Mesenchymal stem cell (in vitro differentiated cells and primary cell): ENCODE data around the gene AKAP9.
"Not testable (repeated sequence)": the region's sequence is repeated elsewhere in the genome, so short reads cannot be mapped to it uniquely, and the experiment has no call there.

Source experiments
- DNase-seq: peaks from one replicate; pipeline ENCODE4 v3.0.0-alpha.2; 2013
- H2AFZ ChIP-seq: one replicate; pipeline ENCODE4 v1.6.1; 2013; ENCODE audit warnings: low read depth, mild to moderate bottlenecking, control low read depth, inconsistent platforms, low read length, moderate library complexity
- H2AK5ac ChIP-seq: 2 replicates; pipeline ENCODE4 v1.6.1; 2013; ENCODE audit warnings: low read length, moderate library complexity, mild to moderate bottlenecking, inconsistent platforms; ENCODE audit not compliant: severe bottlenecking
- H2BK120ac ChIP-seq: one replicate; pipeline ENCODE4 v1.6.1; 2013; ENCODE audit warnings: low read depth, mild to moderate bottlenecking, inconsistent platforms, low read length, moderate library complexity
- H2BK12ac ChIP-seq, 2 experiments: one replicate each; pipeline ENCODE4 v1.6.1; 2013; ENCODE audit warnings: inconsistent platforms in 2 of 2, low read length in 2 of 2, mild to moderate bottlenecking in 2 of 2, moderate library complexity in 2 of 2, control low read depth in 1 of 2
- H2BK15ac ChIP-seq: one replicate; pipeline ENCODE4 v1.6.1; 2013; ENCODE audit warnings: mild to moderate bottlenecking, low read depth, inconsistent platforms; ENCODE audit not compliant: poor library complexity, severe bottlenecking
- H2BK5ac ChIP-seq: 2 replicates; pipeline ENCODE4 v1.6.1; 2013; ENCODE audit warnings: low read depth, mild to moderate bottlenecking, low read length, control low read depth, inconsistent platforms; ENCODE audit not compliant: poor library complexity, severe bottlenecking
- H3K14ac ChIP-seq, 2 experiments: one replicate each; pipeline ENCODE4 v1.6.1; 2013; ENCODE audit warnings: inconsistent platforms in 2 of 2, low read length in 2 of 2, control low read depth in 1 of 2, mild to moderate bottlenecking in 1 of 2, moderate library complexity in 1 of 2
- H3K18ac ChIP-seq, 2 experiments: one replicate each; pipeline ENCODE4 v1.6.1; 2013; ENCODE audit warnings: inconsistent platforms in 2 of 2, low read length in 2 of 2, control low read depth in 1 of 2, low read depth in 1 of 2, mild to moderate bottlenecking in 1 of 2
- H3K23ac ChIP-seq, 2 experiments: one replicate each; pipeline ENCODE4 v1.6.1; 2013; ENCODE audit warnings: inconsistent platforms in 2 of 2, low read length in 2 of 2, mild to moderate bottlenecking in 2 of 2, moderate library complexity in 2 of 2, control low read depth in 1 of 2
- H3K27ac ChIP-seq: 2 replicates; pipeline ENCODE4 v1.5.1; 2013; ENCODE audit warnings: mild to moderate bottlenecking, moderate library complexity, low read length, control low read depth, inconsistent platforms; ENCODE audit not compliant: poor library complexity, severe bottlenecking
- H3K27me3 ChIP-seq, 2 experiments: 2 replicates each; pipeline versions ENCODE4 v1.6.1 to v1.7.0; 2013; ENCODE audit warnings: low read length in 2 of 2, mild to moderate bottlenecking in 2 of 2, moderate library complexity in 2 of 2, control low read depth in 1 of 2, inconsistent platforms in 1 of 2; ENCODE audit not compliant: control insufficient read depth in 1 of 2, insufficient read depth in 1 of 2
- H3K36me3 ChIP-seq, 2 experiments: 2 replicates each; pipeline versions ENCODE4 v1.6.1 to v1.7.0; 2013; ENCODE audit warnings: low read length in 2 of 2, control low read depth in 1 of 2, inconsistent platforms in 1 of 2, low read depth in 1 of 2, mild to moderate bottlenecking in 1 of 2; ENCODE audit not compliant: insufficient read depth in 2 of 2, control insufficient read depth in 1 of 2
- H3K4ac ChIP-seq, 2 experiments: one replicate each; pipeline ENCODE4 v1.6.1; 2013; ENCODE audit warnings: inconsistent platforms in 2 of 2, low read length in 2 of 2, mild to moderate bottlenecking in 2 of 2, moderate library complexity in 2 of 2, control low read depth in 1 of 2, low read depth in 1 of 2
- H3K4me1 ChIP-seq: 2 replicates; pipeline ENCODE4 v1.6.1; 2013; ENCODE audit warnings: low read depth, low read length, control low read depth; ENCODE audit not compliant: control insufficient read depth, insufficient read depth
- H3K4me2 ChIP-seq: 2 replicates; pipeline ENCODE4 v1.6.1; 2013; ENCODE audit warnings: low read length, mild to moderate bottlenecking, inconsistent platforms; ENCODE audit not compliant: poor library complexity, severe bottlenecking
- H3K4me3 ChIP-seq, 2 experiments: 2 replicates each; pipeline versions ENCODE4 v1.5.1 to v1.7.0; 2013; ENCODE audit warnings: low read length in 2 of 2, mild to moderate bottlenecking in 2 of 2, control low read depth in 1 of 2, low read depth in 1 of 2; ENCODE audit not compliant: insufficient read depth in 1 of 2
- H3K79me1 ChIP-seq: replicated peaks from 2 replicates; pipeline ENCODE4 v1.6.1; 2013; ENCODE audit warnings: mild to moderate bottlenecking, control low read depth, low read length, inconsistent platforms; ENCODE audit not compliant: poor library complexity, severe bottlenecking
- H3K9ac ChIP-seq: 2 replicates; pipeline ENCODE4 v1.7.0; 2013; ENCODE audit warnings: mild to moderate bottlenecking, low read length, moderate library complexity
- H3K9me3 ChIP-seq: 2 replicates; pipeline ENCODE4 v1.7.0; 2013; ENCODE audit warnings: mild to moderate bottlenecking, low read length; ENCODE audit not compliant: control insufficient read depth
- H4K8ac ChIP-seq: one replicate; pipeline ENCODE4 v1.6.1; 2013; ENCODE audit warnings: inconsistent platforms, mild to moderate bottlenecking, low read length, moderate library complexity
- H4K91ac ChIP-seq: one replicate; pipeline ENCODE4 v1.6.1; 2013; ENCODE audit warnings: mild to moderate bottlenecking, low read length, inconsistent platforms
- WGBS: methylation state at CpG from one replicate; pipeline ENCODE4 v1.1.7; 2013; ENCODE audit warnings: mixed read lengths; 5-methylcytosine and 5-hydroxymethylcytosine counted together

The AKAP9 gene

DNA sequence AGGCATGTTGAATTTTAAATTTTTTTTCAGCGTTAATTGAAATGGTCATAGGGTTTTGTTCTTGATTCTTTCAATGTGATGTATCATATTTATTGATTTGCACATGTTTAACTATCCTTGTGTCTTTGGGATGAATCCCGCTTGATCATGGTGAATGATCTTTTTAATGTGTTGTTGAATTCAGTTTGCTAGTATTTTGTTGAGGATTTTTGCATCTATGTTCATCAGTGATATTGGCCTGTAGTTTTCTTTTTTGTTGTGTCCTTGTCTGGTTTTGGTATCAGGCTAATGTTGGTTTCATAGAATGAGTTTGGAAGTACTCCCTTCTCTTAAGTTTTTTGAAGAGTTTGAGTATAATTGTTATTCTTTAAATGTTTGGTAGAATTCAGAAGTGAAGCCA lies 26.9 kb downstream of the AKAP9 start:
- H2BK15ac ChIP-seq, H2BK120ac ChIP-seq, H3K23ac ChIP-seq, H3K9ac ChIP-seq, DNase-seq, H2BK12ac ChIP-seq, H3K4me3 ChIP-seq, H2AK5ac ChIP-seq, H3K18ac ChIP-seq, H3K36me3 ChIP-seq, H3K4ac ChIP-seq, H3K27me3 ChIP-seq, H4K8ac ChIP-seq, H3K14ac ChIP-seq, H3K4me2 ChIP-seq, H3K27ac ChIP-seq, H3K4me1 ChIP-seq, H2AFZ ChIP-seq, H3K9me3 ChIP-seq, H2BK5ac ChIP-seq, H4K91ac ChIP-seq: not testable (repeated sequence)
- 95% methylated on average over 2 of the region's 2 CpGs for WGBS
- peaks cover 13% of the 10 kb centered on the region for H3K79me1 ChIP-seq

DNA sequence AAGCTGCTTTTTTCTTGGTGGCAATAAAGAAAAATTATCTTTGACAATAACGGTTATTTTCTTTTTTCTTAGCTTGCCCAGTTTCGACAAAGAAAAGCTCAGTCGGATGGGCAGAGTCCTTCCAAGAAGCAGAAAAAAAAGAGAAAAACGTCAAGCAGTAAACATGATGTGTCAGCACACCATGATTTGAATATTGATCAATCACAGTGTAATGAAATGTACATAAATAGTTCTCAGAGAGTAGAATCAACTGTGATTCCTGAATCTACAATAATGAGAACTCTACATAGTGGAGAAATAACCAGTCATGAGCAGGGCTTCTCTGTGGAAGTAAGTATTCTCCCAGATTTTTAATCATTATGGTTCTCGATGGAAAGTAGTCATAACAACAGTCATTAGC lies 33.0 kb downstream of the AKAP9 start:
- no peak overlapping the region for H3K14ac ChIP-seq
- no peak for DNase-seq
- H4K91ac ChIP-seq = no peak overlapping the region
- H3K18ac ChIP-seq = no peak overlapping the region
- H3K4me3 ChIP-seq = no peak overlapping the region
- H2BK5ac ChIP-seq = no peak overlapping the region
- H3K9ac ChIP-seq = no peak overlapping the region
- H2AFZ ChIP-seq = no peak overlapping the region
- WGBS = 98% methylated on average over 4 of the region's 5 CpGs
- H2AK5ac ChIP-seq = no peak overlapping the region
- H3K4me2 ChIP-seq = no peak overlapping the region
- H3K4me1 ChIP-seq = no peaks in the 10 kb centered on the region
- H3K27me3 ChIP-seq = no peaks in the 10 kb centered on the region
- H2BK120ac ChIP-seq = no peak overlapping the region
- peaks cover 14 to 16% of the 10 kb centered on the region in 2 experiments for H3K36me3 ChIP-seq
- no peak overlapping the region for H2BK15ac ChIP-seq
- H3K9me3 ChIP-seq = no peaks in the 10 kb centered on the region
- no peak overlapping the region for H3K27ac ChIP-seq
- H3K23ac ChIP-seq = no peak overlapping the region
- H2BK12ac ChIP-seq = no peak overlapping the region
- H3K79me1 ChIP-seq = peaks cover 30% of the 10 kb centered on the region
- H3K4ac ChIP-seq = no peak overlapping the region
- no peak overlapping the region for H4K8ac ChIP-seq

DNA sequence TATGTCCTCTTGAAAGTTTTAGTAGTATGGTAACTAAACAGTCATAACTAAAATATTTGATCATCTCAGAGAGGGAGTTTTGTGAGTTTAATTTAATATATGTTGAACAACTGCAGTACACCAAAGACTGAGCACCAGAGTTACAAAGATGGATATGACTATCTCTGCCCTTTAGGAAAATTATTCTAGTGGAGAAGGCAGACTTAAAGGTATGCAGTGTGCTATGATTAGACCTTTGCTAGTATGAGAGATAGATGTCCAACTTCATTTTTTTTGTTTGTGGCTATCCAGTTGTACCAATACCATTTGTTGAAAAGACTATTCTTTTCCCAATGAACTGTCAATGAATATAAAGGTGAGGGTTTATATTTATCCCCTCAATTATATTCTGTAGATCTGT lies 33.4 kb downstream of the AKAP9 start:
- H3K36me3 ChIP-seq = peaks cover 14 to 16% of the 10 kb centered on the region in 2 experiments
- no peak overlapping the region for H2BK5ac ChIP-seq
- H3K9me3 ChIP-seq = no peaks in the 10 kb centered on the region
- H3K4me2 ChIP-seq = no peak overlapping the region
- no peak overlapping the region for H3K18ac ChIP-seq
- no peaks in the 10 kb centered on the region for H3K27me3 ChIP-seq
- DNase-seq = no peak
- H4K91ac ChIP-seq = no peak overlapping the region
- H3K4ac ChIP-seq = no peak overlapping the region
- H3K14ac ChIP-seq = no peak overlapping the region
- no peaks in the 10 kb centered on the region for H3K4me1 ChIP-seq
- no peak overlapping the region for H2AFZ ChIP-seq
- H3K27ac ChIP-seq = no peak overlapping the region
- no peak overlapping the region for H2BK15ac ChIP-seq
- no peak overlapping the region for H3K4me3 ChIP-seq
- H4K8ac ChIP-seq = no peak overlapping the region
- peaks cover 26% of the 10 kb centered on the region for H3K79me1 ChIP-seq
- no peak overlapping the region for H2BK12ac ChIP-seq
- no peak overlapping the region for H3K23ac ChIP-seq
- no peak overlapping the region for H3K9ac ChIP-seq
- H2BK120ac ChIP-seq = no peak overlapping the region
- H2AK5ac ChIP-seq = no peak overlapping the region

DNA sequence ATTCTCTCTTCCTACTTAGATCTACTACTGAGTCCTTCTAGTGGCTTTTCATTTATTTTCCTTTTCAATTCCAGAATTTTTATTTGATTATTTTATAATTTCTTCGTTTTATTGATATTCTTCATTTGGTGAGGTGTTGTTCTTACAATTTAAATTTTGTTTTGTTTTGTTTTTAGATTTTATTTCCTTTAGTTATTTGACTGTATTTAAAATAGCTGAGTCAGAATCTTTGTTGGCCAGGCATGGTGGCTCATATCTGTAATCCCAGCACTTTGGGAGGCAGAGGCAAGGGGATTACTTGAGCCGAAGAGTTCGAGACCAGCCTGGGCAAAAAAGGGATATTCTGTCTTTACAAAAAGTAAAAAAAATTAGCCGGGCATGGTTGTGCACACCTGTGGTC lies 36.1 kb downstream of the AKAP9 start:
- Histone ChIP-seq H4K8ac (no peak overlapping the region), H3K79me1 (peaks cover 25% of the 10 kb centered on the region), H3K4me1 (no peaks in the 10 kb centered on the region), H2AK5ac (no peak overlapping the region), H3K9ac (no peak overlapping the region), H2BK12ac (no peak overlapping the region), H3K4me2 (no peak overlapping the region), H4K91ac (no peak overlapping the region), H3K27ac (no peak overlapping the region), H3K36me3 (peaks cover 17 to 26% of the 10 kb centered on the region in 2 experiments), H3K18ac (no peak overlapping the region), H3K4me3 (no peak overlapping the region), H3K27me3 (no peaks in the 10 kb centered on the region), H3K14ac (no peak overlapping the region), H2BK15ac (no peak overlapping the region), H3K23ac (no peak overlapping the region), H3K4ac (no peak overlapping the region), H2AFZ (no peak overlapping the region), H3K9me3 (no peaks in the 10 kb centered on the region), H2BK120ac (no peak overlapping the region), H2BK5ac (no peak overlapping the region)
- WGBS = 100% methylated on average over 3 of the region's 4 CpGs
- no peak for DNase-seq
